Measurements from ENCODE around the gene SERPINB7. TPM values are rescaled to one million over a fixed set of nuclear protein-coding genes. Genes with fewer than 3 reads are reported as not detected.

Gene SERPINB7
- total RNA-seq, 1 donor from 2014 or later, result not detected

DNA sequence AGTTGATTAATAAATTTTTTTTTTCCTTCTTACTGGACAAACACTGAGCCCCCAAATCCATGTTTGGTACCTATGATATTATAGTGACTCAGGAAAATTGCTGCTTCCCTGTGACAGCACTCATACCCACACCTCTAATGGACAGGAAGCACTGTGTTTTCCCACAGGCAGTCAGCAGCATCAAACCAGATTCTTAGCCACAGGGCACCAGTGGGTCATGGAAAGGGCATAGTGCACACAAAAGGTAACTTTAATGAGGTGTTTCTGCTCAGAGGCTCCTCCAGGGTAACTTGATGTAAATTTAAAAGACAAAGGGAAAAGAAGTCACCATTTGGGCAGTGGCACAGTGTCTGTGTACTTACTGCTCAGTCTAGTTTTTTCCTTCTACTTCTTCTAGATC lies 38.3 kb upstream of the SERPINB7 start:
- Mint-ChIP-seq H3K4me3 (ENCODE audit: unreplicated experiment) (no peak overlapping the region), H3K9me3 (ENCODE audit: unreplicated experiment) (no peaks in the 10 kb centered on the region), H3K27ac (ENCODE audit: unreplicated experiment) (no peak overlapping the region), H3K4me1 (ENCODE audit: low read depth, unreplicated experiment) (no peaks in the 10 kb centered on the region), H3K36me3 (ENCODE audit: unreplicated experiment) (no peaks in the 10 kb centered on the region), H3K27me3 (ENCODE audit: unreplicated experiment) (no peaks in the 10 kb centered on the region)
- no peak for DNase-seq
- TF ChIP-seq, protein P1, sequence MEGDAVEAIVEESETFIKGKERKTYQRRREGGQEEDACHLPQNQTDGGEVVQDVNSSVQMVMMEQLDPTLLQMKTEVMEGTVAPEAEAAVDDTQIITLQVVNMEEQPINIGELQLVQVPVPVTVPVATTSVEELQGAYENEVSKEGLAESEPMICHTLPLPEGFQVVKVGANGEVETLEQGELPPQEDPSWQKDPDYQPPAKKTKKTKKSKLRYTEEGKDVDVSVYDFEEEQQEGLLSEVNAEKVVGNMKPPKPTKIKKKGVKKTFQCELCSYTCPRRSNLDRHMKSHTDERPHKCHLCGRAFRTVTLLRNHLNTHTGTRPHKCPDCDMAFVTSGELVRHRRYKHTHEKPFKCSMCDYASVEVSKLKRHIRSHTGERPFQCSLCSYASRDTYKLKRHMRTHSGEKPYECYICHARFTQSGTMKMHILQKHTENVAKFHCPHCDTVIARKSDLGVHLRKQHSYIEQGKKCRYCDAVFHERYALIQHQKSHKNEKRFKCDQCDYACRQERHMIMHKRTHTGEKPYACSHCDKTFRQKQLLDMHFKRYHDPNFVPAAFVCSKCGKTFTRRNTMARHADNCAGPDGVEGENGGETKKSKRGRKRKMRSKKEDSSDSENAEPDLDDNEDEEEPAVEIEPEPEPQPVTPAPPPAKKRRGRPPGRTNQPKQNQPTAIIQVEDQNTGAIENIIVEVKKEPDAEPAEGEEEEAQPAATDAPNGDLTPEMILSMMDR (IDR thresholded peaks at IDR 0.05; ENCODE audit: partially characterized antibody, unreplicated experiment), result no peak

DNA sequence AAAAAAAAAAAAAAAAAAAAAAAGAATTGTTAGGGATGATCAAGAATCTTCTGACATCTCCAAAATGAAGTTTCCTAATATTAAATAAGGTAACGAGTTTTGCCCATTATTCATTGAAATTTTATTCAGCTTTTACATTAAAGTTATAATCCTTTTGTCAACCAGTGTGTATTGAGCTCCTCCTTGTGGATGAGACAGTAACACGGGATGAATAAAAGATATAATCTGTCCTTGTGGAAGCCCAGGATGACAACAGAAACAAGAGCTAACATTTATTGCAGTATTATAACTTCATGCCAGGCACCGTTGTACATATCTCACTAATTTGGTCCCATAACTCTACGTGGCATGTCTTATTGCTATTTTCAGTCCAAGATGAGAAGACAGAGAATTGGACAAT lies 33.4 kb upstream of the SERPINB7 start:
- Mint-ChIP-seq H3K27ac (ENCODE audit: unreplicated experiment) (no peak overlapping the region), H3K27me3 (ENCODE audit: unreplicated experiment) (no peaks in the 10 kb centered on the region), H3K9me3 (ENCODE audit: unreplicated experiment) (no peaks in the 10 kb centered on the region), H3K4me1 (ENCODE audit: low read depth, unreplicated experiment) (no peaks in the 10 kb centered on the region), H3K4me3 (ENCODE audit: unreplicated experiment) (no peak overlapping the region), H3K36me3 (ENCODE audit: unreplicated experiment) (no peaks in the 10 kb centered on the region)
- TF ChIP-seq, protein P1 (IDR thresholded peaks at IDR 0.05; ENCODE audit: partially characterized antibody, unreplicated experiment), result no peak
- DNase-seq, result no peak

DNA sequence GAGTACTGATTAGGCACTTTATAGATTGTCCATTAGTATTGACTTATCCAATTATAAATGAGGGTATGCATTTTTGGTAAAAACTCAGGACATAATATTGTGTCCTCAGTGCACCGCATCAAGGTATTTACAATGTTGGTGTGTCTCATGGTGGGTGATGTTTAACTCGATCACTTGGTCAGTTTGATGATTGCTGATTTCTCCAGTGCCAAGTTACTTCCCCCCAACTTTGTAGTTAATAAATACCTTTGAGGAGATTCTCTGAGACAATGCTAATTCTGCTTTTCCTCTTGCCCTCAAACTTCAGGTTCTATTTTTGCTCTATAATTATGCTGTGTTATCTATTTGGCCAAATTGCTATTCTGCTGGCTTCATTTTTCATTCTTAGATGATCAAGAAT lies 28.2 kb upstream of the SERPINB7 start:
- no peak overlapping the region for H3K4me3 Mint-ChIP-seq (ENCODE audit: unreplicated experiment)
- no peaks in the 10 kb centered on the region for H3K36me3 Mint-ChIP-seq (ENCODE audit: unreplicated experiment)
- TF ChIP-seq, protein P1 (IDR thresholded peaks at IDR 0.05; ENCODE audit: partially characterized antibody, unreplicated experiment), result no peak
- no peaks in the 10 kb centered on the region for H3K27me3 Mint-ChIP-seq (ENCODE audit: unreplicated experiment)
- H3K27ac Mint-ChIP-seq (ENCODE audit: unreplicated experiment), result no peak overlapping the region
- DNase-seq, result no peak
- H3K4me1 Mint-ChIP-seq (ENCODE audit: low read depth, unreplicated experiment), result no peaks in the 10 kb centered on the region
- H3K9me3 Mint-ChIP-seq (ENCODE audit: unreplicated experiment), result no peaks in the 10 kb centered on the region

DNA sequence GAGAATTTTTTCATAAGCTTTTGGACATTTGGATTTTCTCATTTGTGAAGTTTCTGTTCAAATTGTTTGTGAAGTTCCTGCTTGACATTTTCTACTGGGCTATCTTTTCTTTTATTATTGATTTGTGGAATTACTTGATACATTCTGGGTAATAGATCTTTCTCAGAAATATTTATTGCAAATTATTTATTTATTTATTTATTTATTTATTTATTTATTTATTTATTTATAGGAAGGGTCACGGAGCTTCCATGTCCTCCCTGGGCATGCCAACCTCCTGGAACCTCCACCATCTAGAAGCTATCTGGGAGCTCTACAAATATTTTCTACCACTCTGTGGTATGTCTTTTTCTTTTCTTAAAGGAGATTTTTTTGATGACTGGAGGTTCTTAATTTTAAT lies 25.7 kb upstream of the SERPINB7 start:
- Mint-ChIP-seq H3K36me3 (ENCODE audit: unreplicated experiment) (no peaks in the 10 kb centered on the region), H3K9me3 (ENCODE audit: unreplicated experiment) (no peaks in the 10 kb centered on the region), H3K27me3 (ENCODE audit: unreplicated experiment) (peaks cover 2% of the 10 kb centered on the region), H3K4me3 (ENCODE audit: unreplicated experiment) (no peak overlapping the region), H3K4me1 (ENCODE audit: low read depth, unreplicated experiment) (no peaks in the 10 kb centered on the region), H3K27ac (ENCODE audit: unreplicated experiment) (no peak overlapping the region)
- TF ChIP-seq, protein P1 (IDR thresholded peaks at IDR 0.05; ENCODE audit: partially characterized antibody, unreplicated experiment), result no peak
- no peak for DNase-seq

DNA sequence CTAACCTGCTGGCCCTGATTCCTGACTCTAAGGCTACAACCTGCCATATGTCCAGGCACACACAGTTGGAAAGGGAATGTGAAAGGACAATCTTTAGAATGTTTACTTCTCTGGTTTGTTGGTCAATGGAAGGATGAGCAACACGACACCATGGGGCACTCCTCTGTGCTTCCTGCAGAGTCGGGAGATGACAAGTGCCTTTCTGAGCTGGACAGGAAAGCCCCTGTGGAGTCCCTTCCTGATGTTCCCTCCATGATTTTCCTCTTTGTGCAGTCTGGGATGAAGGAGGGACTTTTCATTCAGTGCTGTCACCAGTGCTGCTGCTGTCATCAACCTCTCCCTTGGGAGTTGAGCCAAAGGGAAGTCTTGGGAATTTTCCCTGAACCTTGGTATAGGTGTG lies 22.6 kb upstream of the SERPINB7 start:
- no peak for DNase-seq
- H3K27me3 Mint-ChIP-seq (ENCODE audit: unreplicated experiment), result peaks cover 2% of the 10 kb centered on the region
- no peaks in the 10 kb centered on the region for H3K9me3 Mint-ChIP-seq (ENCODE audit: unreplicated experiment)
- TF ChIP-seq, protein P1 (IDR thresholded peaks at IDR 0.05; ENCODE audit: partially characterized antibody, unreplicated experiment), result no peak
- H3K4me3 Mint-ChIP-seq (ENCODE audit: unreplicated experiment), result no peak overlapping the region
- H3K36me3 Mint-ChIP-seq (ENCODE audit: unreplicated experiment), result no peaks in the 10 kb centered on the region
- H3K4me1 Mint-ChIP-seq (ENCODE audit: low read depth, unreplicated experiment), result no peaks in the 10 kb centered on the region
- no peak overlapping the region for H3K27ac Mint-ChIP-seq (ENCODE audit: unreplicated experiment)
